CD4-positive, alpha-beta T cell treated with Interleukin-10 for 1 hour (primary cell): ENCODE data around the gene SEPTIN3.

Experiments
- DNase-seq: peaks from one replicate; pipeline ENCODE4 v3.0.0-alpha.2; 2020

Gene SEPTIN3

GRCh38 chr22:41969110-41969646 is at the start of gene SEPTIN3:
Gene SEPTIN3 (plus strand): TSS chr22:41969443. CDS start chr22:41971493, 2,050 bp downstream.
- no peak for DNase-seq

DNA sequence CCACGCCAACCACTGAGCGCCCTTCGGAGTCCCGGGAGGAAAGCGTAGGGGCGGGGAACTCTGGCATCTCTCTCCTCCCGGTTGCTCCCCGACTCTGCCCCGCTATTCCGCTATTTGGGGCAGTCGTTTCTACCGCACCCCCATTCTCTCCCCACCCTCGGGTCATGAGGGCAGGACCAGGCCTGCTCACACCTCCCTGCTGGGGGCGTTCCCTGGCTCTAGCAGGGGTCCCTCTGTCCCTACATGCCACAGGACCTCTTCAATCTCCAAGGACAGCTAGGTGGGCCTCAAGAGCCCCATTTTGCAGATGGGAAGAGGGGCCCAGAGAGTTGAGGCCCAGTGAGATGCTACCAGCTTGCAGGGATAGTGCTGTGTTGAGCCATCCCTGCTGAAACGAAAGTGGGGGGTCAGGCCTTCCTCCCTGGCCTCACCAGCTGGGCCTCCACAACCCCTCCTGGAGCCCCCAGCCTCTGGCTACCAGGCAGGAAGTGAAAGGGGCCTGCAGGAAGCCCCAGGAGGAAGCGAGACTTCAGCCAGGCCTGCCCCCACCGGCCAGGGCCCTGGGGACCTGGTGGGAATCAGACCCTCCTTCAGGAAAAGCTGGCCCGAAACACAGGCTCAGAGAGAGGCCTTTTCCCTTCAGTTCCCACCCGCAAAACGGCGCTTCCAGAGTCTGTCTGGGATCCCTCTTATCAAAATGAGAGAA is 48.8 kb upstream of the SEPTIN3 start:
- no peak for DNase-seq

GRCh38 chr22:41922328-41922727 is 46.9 kb upstream of the SEPTIN3 start:
- no peak for DNase-seq

GRCh38 chr22:41922940-41923594 is 46.2 kb upstream of the SEPTIN3 start:
- no peak for DNase-seq

DNA sequence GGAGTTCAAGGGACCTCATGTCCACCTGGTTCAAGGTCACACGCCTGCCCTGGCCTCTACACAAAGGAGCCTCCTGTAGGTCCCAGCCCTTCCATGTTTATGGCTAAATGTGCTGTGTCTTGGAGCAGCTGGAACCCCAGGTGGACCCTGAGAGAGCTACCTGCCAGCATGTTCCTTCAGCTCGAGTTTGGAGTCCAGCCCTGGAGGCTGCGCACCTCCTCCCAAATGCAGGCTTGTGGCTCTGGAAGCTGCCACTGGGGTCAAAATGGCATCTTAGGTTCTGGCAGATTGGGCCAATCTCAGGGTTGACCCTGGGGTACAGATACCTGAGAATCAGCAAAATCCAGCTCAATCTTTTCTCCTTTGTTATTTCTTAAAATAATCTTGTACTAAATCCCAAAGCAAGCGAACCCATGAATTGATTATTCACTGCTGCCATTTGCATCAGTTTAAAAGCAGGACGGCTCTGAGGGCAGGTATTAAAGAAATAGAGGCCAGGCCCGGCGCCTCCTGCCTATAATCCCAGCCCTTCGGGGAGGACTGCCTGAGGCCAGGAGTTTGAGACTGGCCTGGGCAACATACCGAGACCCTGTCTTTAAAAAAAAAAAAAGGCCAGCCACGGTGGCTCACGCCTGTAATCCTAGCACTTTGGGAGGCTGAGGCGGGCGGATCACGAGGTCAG is 45.5 kb upstream of the SEPTIN3 start:
- DNase-seq, result no peak

DNA sequence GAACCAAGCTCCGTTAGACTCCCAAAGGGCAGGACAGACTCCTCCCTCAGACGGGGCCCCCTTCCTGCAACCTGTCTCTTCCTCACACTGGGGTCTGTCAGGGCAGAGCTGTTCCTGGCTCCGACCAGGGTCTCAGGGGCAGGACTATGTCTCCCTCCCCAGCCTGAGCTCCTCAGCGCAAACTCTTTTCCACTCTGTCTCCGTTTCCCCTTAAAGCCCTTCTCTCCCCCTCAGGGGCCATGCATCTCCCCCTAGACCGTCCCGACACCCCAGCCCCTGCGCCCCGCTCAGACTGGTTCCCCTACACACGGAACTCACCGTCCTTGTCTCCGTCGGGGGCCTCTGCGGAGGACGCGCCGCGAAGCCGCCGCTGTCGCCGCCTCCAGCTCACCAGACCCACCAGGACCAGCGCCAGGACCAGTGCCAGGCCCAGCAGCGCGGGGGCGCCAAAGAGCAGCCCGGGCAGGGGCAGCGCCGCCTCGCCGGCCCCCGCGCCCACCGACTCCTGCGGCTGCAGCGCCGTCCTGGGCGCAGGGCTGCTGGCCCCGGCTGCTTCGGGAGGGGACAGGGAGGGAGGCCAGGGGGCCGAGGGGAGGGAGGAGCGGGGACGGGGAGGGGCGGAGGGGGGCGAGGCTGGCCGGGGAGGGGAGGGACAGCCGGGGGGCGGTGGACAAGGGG is 43.3 kb upstream of the SEPTIN3 start:
- DNase-seq, result peak; percentile 81

DNA sequence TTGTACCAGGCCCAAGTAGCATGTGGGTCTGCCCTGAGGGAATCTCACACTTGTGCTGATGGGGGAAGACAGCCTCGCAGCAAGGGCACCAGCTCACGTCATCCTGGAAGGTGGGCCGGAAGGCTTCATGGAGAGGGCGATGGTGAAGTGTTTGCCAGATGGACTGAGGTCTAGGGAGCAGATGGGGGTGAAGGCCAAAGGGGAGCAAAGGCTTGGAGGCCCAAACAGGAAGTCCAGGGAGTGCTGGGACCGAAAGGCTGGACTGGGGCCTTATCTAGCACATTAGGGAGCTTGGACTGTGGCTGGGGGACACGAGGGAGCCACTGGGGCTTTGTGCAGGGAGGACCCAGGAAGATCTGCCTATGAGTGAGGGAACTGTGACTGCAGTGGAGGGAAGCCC is 41.4 kb upstream of the SEPTIN3 start:
- no peak for DNase-seq

- no peak for DNase-seq
Measured at GRCh38 chr22:41928593-41929417, 40.4 kb upstream of the SEPTIN3 start.

DNA sequence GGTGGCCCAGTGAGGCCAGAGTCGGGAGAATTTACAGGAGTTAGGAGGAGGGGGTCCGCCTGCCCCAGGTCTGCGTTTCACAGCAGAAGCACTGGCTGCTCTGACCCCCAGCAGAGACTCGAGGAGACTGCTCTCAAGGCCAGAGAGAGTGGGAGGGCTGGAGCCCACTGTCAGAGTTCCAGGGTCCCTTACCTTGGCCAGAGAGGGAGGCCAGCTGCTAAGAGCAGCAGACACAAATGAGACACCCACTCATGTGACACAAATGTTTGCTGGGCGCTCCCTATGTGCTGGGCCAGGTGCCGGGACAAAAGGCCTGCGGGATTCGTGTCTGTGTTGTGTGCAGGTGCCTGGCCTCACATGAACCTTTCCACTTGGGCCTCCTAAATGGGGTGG is 39.8 kb upstream of the SEPTIN3 start:
- DNase-seq, result no peak

DNA sequence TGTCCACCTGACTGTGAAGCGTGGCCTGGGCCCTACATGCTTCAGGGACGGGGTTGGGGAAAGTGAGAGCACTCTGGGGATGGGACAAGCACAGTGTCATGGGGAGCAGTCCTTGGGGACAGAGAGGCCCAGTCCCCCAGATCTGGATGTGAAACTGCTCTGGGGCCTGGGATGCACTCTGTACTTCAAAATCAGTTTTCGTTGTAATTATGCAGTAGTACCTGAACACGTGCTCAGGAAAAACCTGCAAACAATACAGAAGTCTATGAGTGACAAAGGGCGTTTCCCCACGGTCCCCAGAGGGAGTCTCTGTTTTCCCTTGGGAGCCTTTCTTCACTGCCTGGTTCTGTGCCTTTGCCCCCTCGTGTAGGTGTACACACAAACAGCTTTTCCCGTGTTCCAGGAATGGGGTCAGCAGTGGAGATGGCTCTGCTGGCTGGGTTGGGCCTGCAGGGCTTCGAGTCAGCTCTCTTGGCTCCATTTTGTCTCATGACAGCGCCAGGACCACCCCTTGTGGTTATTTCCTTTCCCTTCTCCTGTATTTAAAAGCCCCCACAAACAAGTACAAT is 37.5 kb upstream of the SEPTIN3 start:
- no peak for DNase-seq

- no peak for DNase-seq
Measured at GRCh38 chr22:41932353-41932752, 36.9 kb upstream of the SEPTIN3 start.

GRCh38 chr22:41933411-41934177 is 35.6 kb upstream of the SEPTIN3 start:
- DNase-seq, result no peak

GRCh38 chr22:41934284-41935014 is 34.8 kb upstream of the SEPTIN3 start:
- DNase-seq, result no peak

DNA sequence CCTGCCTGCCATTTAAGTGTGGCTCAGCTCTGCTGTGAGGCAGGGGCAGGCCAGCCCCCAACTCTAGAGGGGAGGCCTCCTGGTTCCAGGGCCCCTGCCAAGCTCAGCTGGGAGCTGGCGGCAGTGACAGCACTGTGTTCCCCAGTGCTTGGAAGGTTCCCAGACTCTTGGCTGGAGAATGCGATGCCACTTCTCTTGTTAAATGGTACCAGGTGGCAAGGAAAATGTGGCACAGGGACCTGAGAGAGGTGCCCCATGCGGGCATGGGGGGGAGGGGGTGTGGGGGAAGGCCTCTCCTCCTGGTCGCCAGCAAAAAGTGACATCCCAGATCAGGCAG is 34.3 kb upstream of the SEPTIN3 start:
- DNase-seq, result no peak

DNA sequence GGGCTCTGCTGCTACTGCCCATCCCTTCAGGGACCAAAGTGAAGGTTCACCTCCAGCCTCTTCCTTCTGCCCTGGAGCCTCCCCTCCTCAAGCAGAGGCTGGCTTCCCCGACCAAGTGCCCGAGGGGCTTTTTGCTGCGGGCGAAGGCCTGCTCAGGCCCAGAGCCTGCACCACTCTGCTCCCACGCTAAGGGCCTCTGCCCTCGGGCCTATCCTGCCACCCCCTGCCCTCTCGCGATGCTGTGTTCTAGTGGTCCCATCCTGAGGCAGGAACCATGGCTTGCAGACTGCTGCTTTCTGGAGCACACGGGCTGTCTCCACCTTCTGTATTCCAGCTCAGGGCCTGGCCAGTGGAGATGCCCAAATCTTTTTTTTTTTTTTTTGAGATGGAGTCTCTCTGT is 33.7 kb upstream of the SEPTIN3 start:
- DNase-seq, result no peak

DNA sequence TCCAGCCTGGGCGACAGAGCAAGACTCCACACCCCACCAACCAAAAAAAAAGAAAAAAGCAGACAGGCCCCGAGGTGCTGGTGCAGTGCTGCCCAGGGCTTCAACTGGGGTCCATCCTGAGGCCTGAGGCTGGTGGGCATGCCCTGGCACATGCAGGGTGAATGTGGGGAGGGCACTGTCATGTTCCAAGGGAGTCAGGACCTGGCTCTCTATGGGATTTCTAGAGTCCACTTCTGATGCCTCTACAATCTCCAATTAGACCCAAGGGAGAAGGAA is 32.4 kb upstream of the SEPTIN3 start:
- no peak for DNase-seq

- DNase-seq, result peak; percentile 98
Measured at GRCh38 chr22:41939981-41940831, 29.0 kb upstream of the SEPTIN3 start.

- DNase-seq, result peak; percentile 92
Measured at GRCh38 chr22:41940832-41941765, 28.1 kb upstream of the SEPTIN3 start.
